ACC112 (cell line): ENCODE data around the gene LHPP.
A peak's percentile ranks its signal among the peaks of the same experiment; 100 is the strongest.

Source experiments
- H2AFZ ChIP-seq: fragments of 200-600 bp; sonication (generic); one replicate; pipeline ENCODE4 v1.6.0; 2017; ENCODE audit warnings: antibody characterized with exemption, low read length; ENCODE audit not compliant: unreplicated experiment
- H3K27ac ChIP-seq: fragments of 200-600 bp; sonication (generic); 2 replicates; pipeline ENCODE4 v1.5.1; 2014; ENCODE audit warnings: low read depth, mild to moderate bottlenecking, antibody characterized with exemption, low read length, moderate library complexity
- H3K27me3 ChIP-seq: fragments of 200-600 bp; sonication (generic); 2 replicates; pipeline ENCODE4 v1.6.1; 2014; ENCODE audit warnings: mild to moderate bottlenecking, antibody characterized with exemption, low read length, moderate library complexity, mixed read lengths; ENCODE audit not compliant: insufficient read depth
- H3K36me3 ChIP-seq: fragments of 200-600 bp; sonication (generic); 2 replicates; pipeline ENCODE4 v1.6.1; 2016; ENCODE audit warnings: mild to moderate bottlenecking, antibody characterized with exemption, low read length, moderate library complexity, mixed read lengths; ENCODE audit not compliant: insufficient read depth
- H3K4me1 ChIP-seq: fragments of 200-600 bp; sonication (generic); one replicate; pipeline ENCODE4 v1.6.1; 2016; ENCODE audit warnings: low read length, mixed read lengths; ENCODE audit not compliant: insufficient read depth, unreplicated experiment, control insufficient read depth
- H3K4me3 ChIP-seq: fragments of 200-600 bp; sonication (generic); 2 replicates; pipeline ENCODE4 v1.5.1; 2014; ENCODE audit warnings: mild to moderate bottlenecking, low read depth, low read length
- H3K79me2 ChIP-seq: fragments of 200-600 bp; sonication (generic); one replicate; pipeline ENCODE4 v1.6.0; 2016; ENCODE audit warnings: low read length; ENCODE audit not compliant: control insufficient read depth, unreplicated experiment, insufficient read depth

The LHPP gene

GRCh38 chr10:124461642-124462347 lies at the start of gene LHPP:
LHPP (plus strand) TSS chr10:124461823; CDS start chr10:124461863, 40 bp downstream.
- peaks cover 10% of the 10 kb centered on the region for H3K27me3 ChIP-seq
- no peaks in the 10 kb centered on the region for H3K79me2 ChIP-seq
- H3K27ac ChIP-seq: no peak within 1 kb of the TSS
- H3K4me3 ChIP-seq: peak within 1 kb of the TSS; percentile 89
- H3K4me1 ChIP-seq: no peaks in the 10 kb centered on the region
- H3K36me3 ChIP-seq: no peaks in the 10 kb centered on the region
- peak within 1 kb of the TSS; percentile 98 for H2AFZ ChIP-seq

GRCh38 chr10:124414076-124414475 lies 47.5 kb upstream of the LHPP start:
- Histone ChIP-seq H3K27ac (no peak overlapping the region), H3K4me1 (peaks cover 25% of the 10 kb centered on the region), H3K4me3 (no peak overlapping the region), H3K27me3 (no peaks in the 10 kb centered on the region), H3K36me3 (0 out of 2 replicates have a peak, but pooled peaks cover 5% of the 10 kb centered on the region), H2AFZ (no peak overlapping the region), H3K79me2 (peaks cover 70% of the 10 kb centered on the region)

GRCh38 chr10:124415210-124415609 lies 46.4 kb upstream of the LHPP start:
- H3K79me2 ChIP-seq: peaks cover 70% of the 10 kb centered on the region
- H3K27ac ChIP-seq: no peak overlapping the region
- H3K36me3 ChIP-seq: 0 out of 2 replicates have a peak, but pooled peaks cover 5% of the 10 kb centered on the region
- no peak overlapping the region for H2AFZ ChIP-seq
- peaks cover 25% of the 10 kb centered on the region for H3K4me1 ChIP-seq
- H3K27me3 ChIP-seq: no peaks in the 10 kb centered on the region
- no peak overlapping the region for H3K4me3 ChIP-seq

- no peaks in the 10 kb centered on the region for H3K36me3 ChIP-seq
- no peak overlapping the region for H3K27ac ChIP-seq
- H3K79me2 ChIP-seq: peaks cover 62% of the 10 kb centered on the region
- peak overlapping the region; percentile 85 for H3K4me3 ChIP-seq
- H3K4me1 ChIP-seq: peaks cover 25% of the 10 kb centered on the region
- no peak overlapping the region for H2AFZ ChIP-seq
- H3K27me3 ChIP-seq: peaks cover 8% of the 10 kb centered on the region; the same call in 1 of the 2 replicates
Observed at GRCh38 chr10:124416733-124417132, 44.9 kb upstream of the LHPP start.

GRCh38 chr10:124417895-124418725 lies 43.5 kb upstream of the LHPP start:
- H3K27ac ChIP-seq: peak overlapping the region; percentile 57
- peak overlapping the region; percentile 85 for H3K4me3 ChIP-seq
- no peaks in the 10 kb centered on the region for H3K36me3 ChIP-seq
- peaks cover 25% of the 10 kb centered on the region for H3K4me1 ChIP-seq
- peaks cover 14% of the 10 kb centered on the region; the same call in 1 of the 2 replicates for H3K27me3 ChIP-seq
- peaks cover 49% of the 10 kb centered on the region for H3K79me2 ChIP-seq
- H2AFZ ChIP-seq: peak overlapping the region; percentile 70

- H3K27ac ChIP-seq: peak within 1 kb of the TSS; percentile 57
- peak within 1 kb of the TSS; percentile 70 for H2AFZ ChIP-seq
Observed at GRCh38 chr10:124418726-124419501, 42.7 kb upstream of the LHPP start, which contains the start of gene OAT. OAT (minus strand) TSS chr10:124418923; CDS start chr10:124412171, 6,752 bp downstream.

GRCh38 chr10:124419635-124420034 lies 42.0 kb upstream of the LHPP start:
- Histone ChIP-seq H3K4me1 (peaks cover 21% of the 10 kb centered on the region), H3K27me3 (peaks cover 20% of the 10 kb centered on the region), H3K79me2 (peaks cover 33% of the 10 kb centered on the region), H3K36me3 (no peaks in the 10 kb centered on the region), H3K4me3 (peak overlapping the region; percentile 85; the same call in 1 of the 2 replicates), H2AFZ (no peak overlapping the region), H3K27ac (no peak overlapping the region)

More at GRCh38 chr10:124418726-124419501, 42.7 kb upstream of the LHPP start, which contains the start of gene OAT:
- no peaks in the 10 kb centered on the region for H3K36me3 ChIP-seq
- peaks cover 14% of the 10 kb centered on the region for H3K27me3 ChIP-seq
- peak within 1 kb of the TSS; percentile 85 for H3K4me3 ChIP-seq
- peaks cover 40% of the 10 kb centered on the region for H3K79me2 ChIP-seq
- H3K4me1 ChIP-seq: peaks cover 25% of the 10 kb centered on the region

GRCh38 chr10:124420254-124420653 lies 41.4 kb upstream of the LHPP start:
- Histone ChIP-seq H3K4me3 (no peak overlapping the region), H3K36me3 (no peaks in the 10 kb centered on the region), H3K27ac (no peak overlapping the region), H3K27me3 (peaks cover 20% of the 10 kb centered on the region), H2AFZ (no peak overlapping the region), H3K4me1 (peaks cover 18% of the 10 kb centered on the region), H3K79me2 (peaks cover 29% of the 10 kb centered on the region)

GRCh38 chr10:124422742-124423141 lies 38.9 kb upstream of the LHPP start:
- Histone ChIP-seq H3K79me2 (peaks cover 5% of the 10 kb centered on the region), H3K27ac (no peak overlapping the region), H3K4me1 (no peaks in the 10 kb centered on the region), H3K27me3 (peaks cover 30% of the 10 kb centered on the region), H2AFZ (no peak overlapping the region), H3K4me3 (no peak overlapping the region), H3K36me3 (no peaks in the 10 kb centered on the region)

- H3K27me3 ChIP-seq: peaks cover 40% of the 10 kb centered on the region
- no peak overlapping the region for H3K4me3 ChIP-seq
- H3K27ac ChIP-seq: no peak overlapping the region
- no peaks in the 10 kb centered on the region for H3K36me3 ChIP-seq
- no peak overlapping the region for H2AFZ ChIP-seq
- H3K79me2 ChIP-seq: no peaks in the 10 kb centered on the region
- H3K4me1 ChIP-seq: no peaks in the 10 kb centered on the region
Observed at GRCh38 chr10:124423813-124424212, 37.8 kb upstream of the LHPP start.
